C4-2B (cell line): ENCODE data around the gene DNPH1.

Source experiments
- ZFX ChIP-seq: fragments of 450-650 bp; IDR thresholded peaks from 2 replicates; pipeline ENCODE4 v1.6.1; 2017
- TF ChIP-seq, protein P1 (sequence below): fragments of 450-650 bp; conservative IDR thresholded peaks from 2 replicates; pipeline ENCODE4 v1.5.1; 2017; ENCODE audit warnings: mild to moderate bottlenecking

DNA sequence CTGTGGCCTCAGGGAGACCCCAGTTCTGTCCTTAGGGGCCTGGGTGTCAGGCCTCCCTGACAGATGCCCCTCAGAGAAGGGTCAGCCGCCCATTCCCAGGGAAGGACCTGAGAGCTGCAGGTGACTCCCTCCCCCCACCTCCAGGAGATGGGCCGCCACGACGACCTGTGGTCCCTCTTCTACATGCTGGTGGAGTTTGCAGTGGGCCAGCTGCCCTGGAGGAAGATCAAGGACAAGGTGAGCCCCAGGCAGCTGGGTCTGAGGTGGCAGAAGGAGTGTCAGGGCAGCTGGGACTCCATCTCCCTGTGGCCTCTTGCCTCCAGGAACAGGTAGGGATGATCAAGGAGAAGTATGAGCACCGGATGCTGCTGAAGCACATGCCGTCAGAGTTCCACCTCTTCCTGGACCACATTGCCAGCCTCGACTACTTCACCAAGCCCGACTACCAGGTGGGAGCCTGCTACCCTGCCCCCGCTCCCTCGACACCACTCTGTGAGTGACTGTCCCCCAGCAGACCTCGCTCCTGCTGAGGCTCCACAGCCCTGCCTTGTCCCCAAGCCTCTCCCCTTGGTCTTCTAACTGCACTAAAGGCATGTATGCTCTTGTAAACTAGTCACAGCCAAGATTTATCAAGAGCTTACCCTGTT is 26.2 kb upstream of the DNPH1 start:
- no peak for TF ChIP-seq ZFX
- TF ChIP-seq, protein P1, sequence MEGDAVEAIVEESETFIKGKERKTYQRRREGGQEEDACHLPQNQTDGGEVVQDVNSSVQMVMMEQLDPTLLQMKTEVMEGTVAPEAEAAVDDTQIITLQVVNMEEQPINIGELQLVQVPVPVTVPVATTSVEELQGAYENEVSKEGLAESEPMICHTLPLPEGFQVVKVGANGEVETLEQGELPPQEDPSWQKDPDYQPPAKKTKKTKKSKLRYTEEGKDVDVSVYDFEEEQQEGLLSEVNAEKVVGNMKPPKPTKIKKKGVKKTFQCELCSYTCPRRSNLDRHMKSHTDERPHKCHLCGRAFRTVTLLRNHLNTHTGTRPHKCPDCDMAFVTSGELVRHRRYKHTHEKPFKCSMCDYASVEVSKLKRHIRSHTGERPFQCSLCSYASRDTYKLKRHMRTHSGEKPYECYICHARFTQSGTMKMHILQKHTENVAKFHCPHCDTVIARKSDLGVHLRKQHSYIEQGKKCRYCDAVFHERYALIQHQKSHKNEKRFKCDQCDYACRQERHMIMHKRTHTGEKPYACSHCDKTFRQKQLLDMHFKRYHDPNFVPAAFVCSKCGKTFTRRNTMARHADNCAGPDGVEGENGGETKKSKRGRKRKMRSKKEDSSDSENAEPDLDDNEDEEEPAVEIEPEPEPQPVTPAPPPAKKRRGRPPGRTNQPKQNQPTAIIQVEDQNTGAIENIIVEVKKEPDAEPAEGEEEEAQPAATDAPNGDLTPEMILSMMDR, result no peak
